Testis (tissue), 2 donors: Measurements from ENCODE around the gene HID1.

Source experiments
- CTCF ChIP-seq, 3 experiments: fragments of 450-650 bp in 2 of 3; fragments of 200-600 bp in 1 of 3; sonication (generic) in 1 of 3; IDR thresholded peaks; one replicate each; pipeline ENCODE4 v1.5.1; 2016 to 2019; ENCODE audit warnings: antibody characterized with exemption in 3 of 3, mild to moderate bottlenecking in 2 of 3, moderate library complexity in 1 of 3
- POLR2A ChIP-seq: fragments of 450-650 bp; IDR thresholded peaks from one replicate; pipeline ENCODE4 v1.6.1; 2017; ENCODE audit warnings: antibody characterized with exemption, mild to moderate bottlenecking, moderate library complexity

GRCh38 chr17:75004371-75004770 lies 31.8 kb upstream of the HID1 start:
- TF ChIP-seq POLR2A (no peak), CTCF (IDR thresholded peaks at IDR 0.05) (no peak)
